Limb (tissue), 2 donors: Measurements from ENCODE around the gene PEMT.

ENCODE experiments used
- DNase-seq, 2 donors: peaks; one replicate each; pipeline ENCODE4 v3.0.0-alpha.2; 2016; ENCODE audit errors: extremely low spot score in 2 of 2

PEMT gene

GRCh38 chr17:17553217-17554195 is 38.0 kb downstream of the PEMT start:
- DNase-seq = no peak

- DNase-seq = no peak
Observed at GRCh38 chr17:17552351-17553216, 38.9 kb downstream of the PEMT start.

- DNase-seq = peak; percentile 47 to 64
Observed at GRCh38 chr17:17551361-17551760, 40.1 kb downstream of the PEMT start.

GRCh38 chr17:17549732-17550366 is 41.7 kb downstream of the PEMT start:
- DNase-seq = no peak

GRCh38 chr17:17548044-17548443 is 43.5 kb downstream of the PEMT start:
- DNase-seq = no peak

- DNase-seq = no peak
Observed at GRCh38 chr17:17547210-17547764, 44.2 kb downstream of the PEMT start.

DNA sequence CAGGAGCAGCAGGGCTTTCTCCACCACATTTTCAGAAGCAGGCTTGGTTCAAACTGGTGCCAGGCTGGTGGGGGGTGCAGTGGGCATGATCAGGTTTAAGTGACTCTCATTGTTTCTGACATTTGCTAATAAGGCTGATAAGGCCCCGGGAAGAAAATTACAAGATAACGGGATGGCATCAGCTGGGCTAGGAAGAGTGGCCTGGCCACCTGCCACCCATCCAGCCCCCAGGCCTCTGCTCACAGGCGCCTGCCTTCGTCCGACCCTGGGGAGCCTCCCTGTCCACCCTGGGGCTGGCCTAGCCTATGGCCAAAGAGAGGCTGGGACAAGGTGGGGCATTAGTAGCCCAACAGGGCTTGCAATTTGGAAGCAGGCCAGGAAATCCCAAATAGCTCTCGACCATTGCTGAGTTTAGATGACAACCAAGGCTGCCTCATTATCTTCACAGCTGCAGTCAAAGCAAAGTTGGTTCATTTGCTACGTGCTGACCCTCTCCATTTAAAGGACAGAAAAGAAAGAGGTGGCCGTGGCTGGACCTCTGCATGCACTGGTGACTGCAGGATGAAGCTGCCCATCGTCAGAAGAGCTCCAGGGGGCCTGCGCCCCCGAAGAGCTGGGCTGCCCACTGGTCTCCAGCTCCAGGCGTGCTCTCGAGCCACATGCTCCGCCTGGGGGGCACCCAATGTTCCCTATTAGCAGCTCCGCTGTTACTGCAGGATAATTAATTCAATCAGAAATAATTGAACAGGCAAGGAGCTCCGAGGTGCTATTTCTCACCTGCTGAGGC is 44.9 kb downstream of the PEMT start:
- no peak for DNase-seq

DNA sequence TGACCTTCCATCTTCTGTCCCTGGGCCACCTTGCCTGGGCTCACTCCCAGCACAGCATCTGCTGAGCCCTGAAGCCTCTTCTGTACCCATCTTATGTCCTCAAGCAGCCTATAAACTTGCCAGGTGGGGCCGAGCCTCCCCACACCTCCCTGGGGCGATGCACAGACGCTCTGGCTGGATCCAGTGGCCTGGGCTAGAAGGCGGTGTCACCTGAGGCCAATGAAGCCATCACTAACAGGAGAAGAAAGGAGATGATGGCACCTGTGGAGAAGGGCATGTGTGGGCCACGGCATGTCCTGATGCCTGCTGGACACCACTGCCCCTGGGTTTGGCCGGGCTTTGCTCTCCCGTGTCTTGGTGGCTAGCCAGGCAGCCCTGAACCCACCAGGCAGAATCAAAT is 45.5 kb downstream of the PEMT start:
- DNase-seq = no peak

DNA sequence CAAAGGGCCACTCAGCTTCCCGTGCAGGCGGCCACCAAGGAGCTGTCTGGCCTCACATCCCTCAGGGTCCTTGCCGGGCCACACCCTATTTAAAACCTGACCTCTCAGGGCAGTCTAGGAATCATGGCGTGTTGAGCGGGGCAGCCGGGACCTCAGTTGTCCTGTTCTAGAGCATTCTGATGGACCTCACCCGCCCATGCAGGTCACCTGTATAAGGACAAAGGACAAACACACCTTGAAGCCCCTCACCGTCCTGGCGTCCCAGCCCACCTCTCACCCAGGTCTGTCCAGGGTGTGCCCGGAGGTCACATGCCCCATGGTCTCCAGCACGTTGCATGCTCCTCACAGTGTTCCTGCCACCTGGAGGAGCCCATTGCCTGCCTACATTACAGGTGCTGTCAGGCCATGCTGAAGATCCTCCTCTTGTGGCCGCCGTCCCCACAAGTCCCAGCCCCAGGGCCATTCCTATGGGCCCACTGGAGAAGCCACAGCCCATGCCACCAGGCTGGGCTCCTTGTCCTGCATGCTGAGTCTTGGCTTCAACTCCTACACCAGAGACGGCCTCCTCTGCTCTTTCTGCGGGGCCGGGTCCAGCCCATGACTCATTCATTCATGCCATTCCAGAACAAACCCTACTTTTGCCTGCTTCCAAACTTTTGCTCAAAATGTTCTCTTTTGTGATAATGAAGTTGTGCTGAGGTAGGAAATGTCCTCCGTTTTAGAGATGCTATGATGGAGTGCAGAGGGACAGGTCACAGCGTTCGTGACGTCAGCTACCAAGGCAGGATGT is 46.3 kb downstream of the PEMT start:
- DNase-seq = no peak

DNA sequence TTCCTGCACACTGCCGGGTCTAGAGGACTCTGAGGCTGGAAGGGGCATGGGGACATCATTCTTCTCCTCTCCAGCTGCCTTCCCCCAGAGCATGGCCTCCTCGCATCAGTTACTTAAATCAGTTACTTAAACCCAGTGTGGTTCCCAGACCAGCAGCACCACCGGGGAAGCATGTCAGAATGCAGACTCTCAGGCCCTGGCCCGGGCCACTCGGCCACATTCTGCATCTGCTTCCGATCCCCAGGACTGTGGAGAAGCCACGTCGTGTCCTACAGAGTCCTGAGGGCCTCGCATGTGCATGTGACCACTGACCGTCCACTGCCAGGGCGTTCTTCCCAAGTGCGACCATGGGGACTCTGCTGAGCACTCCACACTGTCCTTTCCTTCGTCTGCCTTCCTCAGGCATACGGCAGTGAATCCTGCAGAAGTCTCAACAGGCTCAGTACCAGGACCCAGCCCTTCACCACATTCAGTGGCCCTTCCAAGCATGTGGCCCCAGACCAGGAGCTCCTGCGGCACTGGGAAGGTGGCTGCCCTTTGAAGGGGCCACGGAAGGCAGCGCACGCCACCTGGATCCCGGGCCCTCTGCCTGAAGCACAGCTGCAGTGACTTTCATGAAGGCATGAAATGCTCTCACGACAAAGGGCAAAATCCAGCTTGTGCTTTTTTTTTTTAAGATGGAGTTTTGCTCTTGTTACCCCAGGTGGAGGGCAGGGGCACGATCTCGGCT is 48.4 kb downstream of the PEMT start:
- no peak for DNase-seq

GRCh38 chr17:17541640-17542001 is 49.9 kb downstream of the PEMT start:
- DNase-seq = no peak

GRCh38 chr17:17540935-17541639 is 50.4 kb downstream of the PEMT start:
- DNase-seq = no peak

GRCh38 chr17:17540278-17540906 is 51.1 kb downstream of the PEMT start:
- peak in 1 of 2 donors; percentile 48 for DNase-seq

DNA sequence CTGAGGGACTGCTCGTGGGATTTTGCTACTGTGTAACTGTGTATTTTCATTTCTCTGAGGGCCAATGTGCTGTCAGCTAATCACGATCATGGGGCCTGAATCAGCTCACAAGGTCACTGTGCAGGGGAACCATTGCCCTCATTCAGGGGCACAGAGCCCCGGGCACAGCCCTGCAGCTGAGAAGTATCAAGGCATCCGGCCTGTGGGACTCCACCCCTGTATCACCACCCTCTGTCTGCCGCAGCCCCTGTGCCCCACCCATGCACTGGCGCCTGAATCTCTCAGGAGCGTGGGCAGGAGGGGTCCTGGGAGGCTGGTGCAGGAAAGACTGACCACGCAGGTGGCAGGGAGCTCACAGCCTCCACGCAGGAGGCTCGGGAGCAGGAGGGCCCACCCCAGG is 51.9 kb downstream of the PEMT start:
- no peak for DNase-seq

- no peak for DNase-seq
Observed at GRCh38 chr17:17538417-17539391, 52.8 kb downstream of the PEMT start.

DNA sequence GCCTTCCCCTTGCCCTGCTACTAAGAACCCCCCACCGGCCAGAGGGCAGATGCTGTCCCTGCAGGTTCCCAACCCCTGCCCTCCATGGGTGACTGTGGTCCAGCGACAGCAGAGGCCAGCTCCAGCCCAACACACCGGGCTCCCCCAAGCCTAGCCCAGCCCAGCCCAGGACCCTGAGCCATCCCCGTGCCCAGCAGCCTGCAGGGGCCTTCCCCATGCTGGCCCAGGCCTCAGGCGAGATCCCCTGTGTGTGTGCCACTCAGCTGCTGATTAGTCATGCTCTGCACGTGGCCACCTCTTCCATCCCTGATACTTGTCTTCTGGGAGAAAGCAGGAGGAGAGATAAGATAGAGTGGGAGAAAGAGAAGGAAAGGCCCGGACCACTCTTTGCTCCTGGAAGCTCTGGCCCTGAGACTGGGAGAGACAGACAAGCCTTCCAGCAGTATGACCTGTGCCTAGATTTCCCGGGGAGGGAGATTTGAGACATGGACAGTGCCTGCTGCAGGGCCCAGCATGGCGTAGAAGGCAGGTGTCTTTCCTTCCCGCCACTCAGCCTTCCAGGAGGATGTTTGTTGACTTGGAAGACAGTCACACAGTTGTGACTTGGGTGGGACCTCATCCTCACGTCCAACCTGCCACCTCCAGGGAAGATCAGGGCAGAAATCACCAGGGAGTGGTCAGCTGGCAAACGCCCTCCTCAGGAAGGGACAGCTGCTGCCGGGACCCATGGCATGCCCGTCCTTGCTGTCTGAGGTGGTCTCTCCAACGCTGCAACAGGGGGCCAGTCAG is 54.0 kb downstream of the PEMT start:
- DNase-seq = no peak
